HG03520 (cell line): ENCODE results near the gene FLG2.

ENCODE experiments used
- ATAC-seq: cut with Tn5 transposase; IDR thresholded peaks from one replicate; pipeline ENCODE4 v1.9.1; 2021; ENCODE audit warnings: mild to moderate bottlenecking, moderate library complexity; ENCODE audit not compliant: unreplicated experiment

The FLG2 gene

GRCh38 chr1:152359906-152360305 is at the start of gene FLG2:
FLG2 (minus strand) TSS chr1:152360006; CDS start chr1:152358884, 1,122 bp downstream.
- no peak for ATAC-seq

DNA sequence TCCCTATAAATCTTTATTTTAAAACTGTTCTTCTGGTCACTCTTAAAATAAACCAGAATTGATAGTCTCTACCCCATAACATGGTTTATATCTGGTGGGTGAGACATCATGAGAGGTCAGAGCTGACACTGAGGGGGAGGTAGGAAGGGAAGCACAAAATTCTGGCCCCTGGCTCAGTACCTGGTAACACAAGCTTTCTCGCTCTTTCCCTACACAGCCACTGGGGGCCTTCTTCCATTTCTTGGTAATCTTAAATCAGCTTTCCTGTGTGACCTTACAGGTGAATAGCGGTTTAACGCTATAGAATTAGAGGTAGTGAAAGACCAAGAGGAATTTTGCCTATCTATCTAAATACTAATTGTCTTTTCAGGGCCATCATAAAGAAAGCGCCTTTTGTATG is 48.9 kb upstream of the FLG2 start:
- ATAC-seq, result no peak

- no peak for ATAC-seq
Measured at GRCh38 chr1:152398812-152399698, 39.2 kb upstream of the FLG2 start.

- ATAC-seq, result no peak
Measured at GRCh38 chr1:152397474-152397873, 37.7 kb upstream of the FLG2 start.

GRCh38 chr1:152394151-152394550 is 34.3 kb upstream of the FLG2 start:
- ATAC-seq, result no peak

DNA sequence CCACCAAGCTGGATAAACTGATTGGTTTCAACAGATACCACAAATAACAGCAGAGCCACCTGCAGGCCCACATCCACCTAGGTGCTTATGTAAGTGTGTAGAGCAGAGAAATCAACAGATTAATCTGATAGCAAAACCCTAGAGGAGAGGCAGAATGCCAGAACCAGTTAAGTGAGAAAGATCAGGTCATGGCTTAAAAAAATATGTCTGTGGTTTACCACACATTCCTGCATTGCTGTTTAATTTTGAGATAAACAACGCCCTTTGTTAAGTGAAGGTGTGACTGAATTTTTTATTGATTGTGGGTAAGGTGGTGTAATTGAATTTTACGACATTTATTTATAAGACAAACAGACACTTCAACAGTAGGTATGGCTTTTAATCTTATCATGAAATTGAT is 33.1 kb upstream of the FLG2 start:
- ATAC-seq, result no peak

- ATAC-seq, result no peak
Measured at GRCh38 chr1:152388889-152389288, 29.1 kb upstream of the FLG2 start.

DNA sequence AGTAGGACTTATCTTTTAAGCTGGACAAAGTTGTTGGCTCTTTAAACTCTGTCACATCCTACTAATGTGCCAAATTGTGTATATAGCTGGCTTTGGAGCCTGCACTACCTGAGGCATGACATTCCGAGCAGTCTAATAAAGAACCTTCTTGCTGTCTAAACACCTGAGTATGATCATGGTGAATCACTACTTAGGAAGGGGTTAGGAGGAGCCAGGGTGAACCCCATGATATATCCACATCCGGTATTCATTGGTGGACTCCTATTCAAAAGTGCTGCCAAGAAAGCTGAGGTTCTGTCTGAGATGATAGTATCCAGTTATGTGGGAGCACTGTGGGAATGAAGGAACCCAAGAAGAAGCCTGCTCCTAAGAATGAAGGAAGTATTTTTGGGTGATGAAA is 27.1 kb upstream of the FLG2 start:
- no peak for ATAC-seq

DNA sequence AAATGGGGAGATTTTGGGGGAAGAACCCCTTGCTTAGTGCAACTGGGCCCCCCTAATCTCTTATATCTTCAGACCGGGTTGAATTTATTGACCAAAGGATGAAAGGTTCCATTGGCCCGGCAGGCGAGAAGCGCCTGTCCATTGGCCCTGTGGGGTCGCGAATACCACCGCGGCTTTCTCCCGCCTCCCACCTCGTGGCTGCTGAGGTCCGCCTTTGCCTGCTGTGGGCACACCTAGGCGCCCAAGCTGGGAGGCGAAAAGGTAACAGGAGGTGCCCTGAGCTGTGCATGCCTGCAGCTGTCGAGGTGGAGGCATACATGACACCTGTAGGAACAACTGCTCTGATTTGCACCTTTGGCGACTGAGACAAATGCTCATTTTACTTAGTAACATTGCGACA is 21.1 kb upstream of the FLG2 start:
- no peak for ATAC-seq

DNA sequence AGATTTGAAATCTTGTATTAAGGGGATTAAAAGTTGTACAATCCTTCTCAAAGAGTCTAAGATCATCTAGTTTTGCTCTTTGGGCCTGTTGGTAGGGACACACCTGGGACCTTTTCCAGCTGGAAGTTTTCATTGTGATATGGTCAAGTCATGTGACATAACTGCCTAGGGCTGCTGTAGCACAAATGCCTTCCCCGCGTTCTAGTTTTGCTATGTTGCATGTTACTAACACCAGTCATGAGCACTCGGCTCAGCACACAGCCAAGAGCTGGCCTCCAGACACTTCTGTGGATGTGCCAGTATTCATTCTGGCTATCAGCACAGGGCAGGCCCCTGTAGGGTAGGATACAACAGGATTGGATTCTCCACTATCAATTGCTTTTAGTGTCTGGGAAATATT is 14.6 kb upstream of the FLG2 start:
- ATAC-seq, result no peak

- no peak for ATAC-seq
Measured at GRCh38 chr1:152372672-152373071, 12.9 kb upstream of the FLG2 start.

- ATAC-seq, result no peak
Measured at GRCh38 chr1:152367436-152367835, 7.6 kb upstream of the FLG2 start.

- ATAC-seq, result no peak
Measured at GRCh38 chr1:152356736-152357135, 3.1 kb downstream of the FLG2 start.

- ATAC-seq, result no peak
Measured at GRCh38 chr1:152349611-152350010, 10.2 kb downstream of the FLG2 start.

DNA sequence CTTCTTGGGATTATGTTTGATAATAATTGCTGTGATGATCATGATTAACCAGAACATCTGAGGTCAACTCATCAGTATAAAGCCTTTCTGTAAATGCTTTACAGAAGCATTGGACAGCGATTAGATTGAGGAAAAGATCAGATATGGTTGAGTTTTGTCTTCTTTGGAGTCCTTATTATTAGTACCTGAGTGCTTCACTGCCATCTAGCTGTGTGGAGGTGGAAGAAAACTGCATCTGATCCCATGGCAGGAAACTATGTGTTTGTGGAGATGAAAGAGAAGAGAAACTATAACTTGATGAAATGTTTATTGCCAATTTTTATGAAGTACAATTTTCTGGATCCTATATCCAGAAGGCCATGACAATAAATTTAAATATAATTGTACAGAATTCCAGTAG is 11.4 kb downstream of the FLG2 start:
- ATAC-seq, result no peak

DNA sequence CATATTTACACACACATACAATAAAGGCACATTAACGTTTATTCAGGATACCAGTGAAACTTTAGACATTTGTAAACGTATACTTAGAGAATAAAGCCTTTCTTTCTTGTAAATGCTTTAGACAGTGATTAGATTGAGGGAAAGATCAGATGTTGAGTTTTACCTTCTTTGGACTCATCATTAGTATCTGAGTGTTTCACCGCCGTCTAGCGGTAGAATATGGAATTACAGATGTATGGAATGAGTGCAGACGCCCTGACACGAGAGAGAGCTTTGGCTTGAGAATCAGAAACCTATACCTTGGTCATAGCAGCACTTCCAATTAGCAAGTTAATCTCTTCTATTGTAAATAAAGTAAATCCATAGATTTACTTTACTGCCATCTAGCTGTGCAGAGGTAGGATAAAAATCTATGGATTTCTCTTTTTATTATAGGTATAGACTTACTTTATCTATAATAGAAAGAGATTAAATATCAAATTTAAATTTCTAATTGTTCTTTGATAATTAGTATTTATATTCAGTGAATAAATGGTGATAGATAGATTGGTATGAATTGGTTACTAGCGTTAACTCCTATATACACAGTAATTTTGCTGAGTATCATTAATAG is 12.6 kb downstream of the FLG2 start:
- ATAC-seq, result no peak

GRCh38 chr1:152344438-152344837 is 15.4 kb downstream of the FLG2 start:
- ATAC-seq, result no peak

DNA sequence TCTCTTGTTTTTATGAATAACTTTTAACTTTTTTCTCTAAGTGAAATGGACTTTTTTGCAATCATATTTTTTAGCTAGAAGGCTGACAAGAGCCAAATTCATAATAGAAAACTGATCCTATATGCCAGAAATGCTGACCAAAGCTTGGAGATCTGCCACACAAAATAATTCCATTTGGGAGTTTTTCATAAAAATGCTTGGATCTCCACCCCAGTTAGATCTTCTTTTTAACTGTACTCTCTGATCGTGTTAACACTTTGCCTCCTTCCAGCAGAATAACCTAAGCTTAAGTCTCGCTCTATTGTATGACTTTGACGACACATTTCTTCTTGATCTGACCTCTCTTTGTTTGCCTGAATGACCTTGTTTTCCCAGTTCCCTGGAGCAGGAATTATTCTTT is 16.8 kb downstream of the FLG2 start:
- no peak for ATAC-seq

GRCh38 chr1:152335399-152335798 is 24.4 kb downstream of the FLG2 start:
- no peak for ATAC-seq

DNA sequence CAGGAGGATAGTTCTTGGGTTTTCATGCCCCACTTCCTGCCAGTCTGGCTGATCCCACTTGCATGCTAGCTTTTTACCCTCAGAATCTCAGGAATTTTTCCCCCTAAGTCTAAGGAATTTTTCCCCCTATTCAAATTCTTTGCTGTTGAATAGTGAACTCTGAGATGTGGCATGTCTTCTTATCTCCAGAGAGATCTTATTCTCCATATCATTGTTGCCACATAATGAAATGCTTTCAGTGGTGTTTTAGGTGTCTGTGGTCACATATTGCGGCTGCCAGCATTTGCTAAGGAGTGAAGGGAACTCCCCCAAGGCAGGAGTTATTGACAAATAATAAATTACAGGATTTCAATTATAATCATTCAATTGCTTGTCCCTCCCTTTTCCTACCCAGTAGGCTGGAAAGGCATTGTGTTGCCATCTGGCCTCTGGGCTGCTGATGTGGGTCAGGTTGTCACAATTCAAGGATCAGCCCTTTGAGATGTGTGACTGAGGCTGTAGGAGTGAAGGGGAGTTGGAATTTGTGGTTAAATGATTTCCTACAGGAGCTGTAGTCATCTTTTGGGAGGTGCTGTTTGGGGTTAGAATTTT is 30.9 kb downstream of the FLG2 start:
- ATAC-seq, result no peak

DNA sequence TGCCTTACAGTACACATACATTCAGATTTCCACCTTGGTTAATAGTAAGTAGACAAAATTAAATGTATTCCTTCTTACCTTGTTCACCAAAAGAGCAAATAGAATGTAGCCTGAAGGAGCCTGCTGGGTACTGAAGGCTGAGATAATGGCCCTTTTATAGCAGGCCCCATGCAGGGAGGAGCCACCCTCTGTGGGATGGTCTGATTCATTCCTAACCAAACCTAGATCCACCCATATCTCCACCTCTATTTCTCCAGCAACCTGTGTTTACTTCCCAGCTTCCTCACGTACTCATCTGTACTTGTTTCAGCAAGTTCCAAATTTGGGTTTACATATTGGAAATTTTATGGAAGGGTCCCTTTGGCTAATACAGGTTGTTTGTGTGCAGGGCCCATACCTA is 34.7 kb downstream of the FLG2 start, which contains the start of gene FLG:
Gene FLG (minus strand): TSS at position 129 of the 400 bp plus-strand sequence. CDS start 9,783 bp downstream, outside the sequence.
- no peak for ATAC-seq

DNA sequence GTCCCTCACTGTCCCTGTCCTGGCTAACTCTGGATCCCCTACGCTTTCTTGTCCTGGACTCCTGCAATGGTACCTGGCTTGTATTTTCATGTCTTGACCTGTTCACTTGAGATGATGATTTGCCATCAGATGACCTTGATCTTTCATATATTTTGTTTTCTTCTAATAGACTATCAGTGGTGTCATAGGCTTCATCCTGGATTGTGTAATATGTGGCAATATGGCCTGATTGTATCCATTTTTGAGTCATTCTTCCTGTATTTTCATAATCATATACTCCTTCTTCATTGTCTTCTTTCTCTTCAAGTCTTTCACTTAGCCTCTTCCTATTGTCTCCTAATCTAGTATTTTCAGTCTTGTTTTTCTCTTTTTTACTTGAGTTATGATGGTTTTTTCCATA is 45.8 kb downstream of the FLG2 start:
- no peak for ATAC-seq
